IPS-18c (cell line): ENCODE data around the gene TMC1.

ENCODE experiments used
- H3K4me3 ChIP-seq: 2 replicates; pipeline ENCODE4 v1.7.0; 2013; ENCODE audit warnings: low read depth, mild to moderate bottlenecking, low read length, moderate library complexity; ENCODE audit not compliant: insufficient read depth
- H3K9me3 ChIP-seq: one replicate; pipeline ENCODE4 v1.6.1; 2013; ENCODE audit warnings: mild to moderate bottlenecking, low read length, moderate library complexity; ENCODE audit not compliant: control insufficient read depth, insufficient read depth

The TMC1 gene

DNA sequence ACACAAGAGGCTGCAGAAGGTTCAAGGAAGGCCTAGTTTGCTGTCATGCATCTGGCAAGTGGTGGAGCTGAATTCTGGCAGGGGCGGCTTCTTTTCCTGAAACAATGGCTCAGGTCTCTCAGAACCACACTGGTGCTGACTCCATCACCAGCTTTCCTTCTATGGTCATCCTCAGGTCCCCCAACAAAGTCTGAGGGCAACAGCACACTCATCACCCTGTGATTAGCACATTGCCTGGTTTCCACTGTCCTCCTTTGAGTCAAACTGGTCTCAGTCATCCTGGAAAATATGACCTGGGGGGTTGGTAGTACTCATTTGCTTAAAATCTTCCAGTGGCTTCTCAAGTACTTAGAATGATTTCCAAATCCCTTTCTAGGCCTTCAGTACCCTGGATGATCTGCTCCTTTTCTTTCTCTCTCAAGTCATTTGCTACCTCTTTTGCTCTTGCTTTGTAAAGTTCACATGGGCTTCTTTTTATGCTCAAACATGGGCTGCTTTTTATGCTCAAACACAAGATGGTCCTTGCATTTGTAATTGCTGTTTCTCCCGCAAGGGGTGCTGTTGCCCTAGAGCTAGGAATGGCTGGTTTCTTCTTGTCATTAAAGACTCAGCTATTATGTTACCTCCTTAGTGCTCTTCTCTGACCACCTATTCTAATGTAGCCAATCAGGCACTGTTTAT, 286.5 kb downstream of the TMC1 start:
- Histone ChIP-seq H3K9me3 (no peaks in the 10 kb centered on the region), H3K4me3 (no peak overlapping the region)

GRCh38 chr9:72808446-72808768, 287.0 kb downstream of the TMC1 start:
- no peaks in the 10 kb centered on the region for H3K9me3 ChIP-seq
- H3K4me3 ChIP-seq = no peak overlapping the region

GRCh38 chr9:72809586-72809985, 288.2 kb downstream of the TMC1 start:
- Histone ChIP-seq H3K4me3 (no peak overlapping the region), H3K9me3 (no peaks in the 10 kb centered on the region)

DNA sequence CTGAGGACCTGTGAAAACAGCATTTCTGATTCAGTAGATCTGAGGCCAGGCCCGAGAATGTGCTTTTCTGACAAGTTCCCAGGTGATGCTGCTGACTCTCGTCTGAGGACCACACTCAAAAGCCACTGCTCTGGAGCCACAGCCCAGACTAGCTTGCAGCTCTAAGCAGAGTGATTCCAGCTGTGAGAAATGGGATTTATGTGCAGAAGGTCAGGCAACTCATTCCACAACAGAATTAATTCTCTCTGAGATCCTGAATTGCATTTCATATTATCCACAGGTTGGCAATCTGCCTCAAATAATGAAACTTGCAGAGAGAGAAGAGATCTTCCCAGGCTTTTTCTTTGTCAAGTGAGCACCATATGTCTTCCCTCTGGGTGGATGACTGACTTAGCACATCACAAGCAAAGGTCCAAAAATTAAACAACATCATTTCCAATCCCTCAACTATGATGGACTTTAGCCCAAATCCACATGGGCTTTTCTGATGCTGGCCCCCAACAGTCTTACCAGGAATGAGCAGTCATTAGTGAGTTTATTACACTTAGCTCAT, 291.2 kb downstream of the TMC1 start:
- Histone ChIP-seq H3K9me3 (no peaks in the 10 kb centered on the region), H3K4me3 (no peak overlapping the region)

GRCh38 chr9:72813544-72813943, 292.1 kb downstream of the TMC1 start:
- no peak overlapping the region for H3K4me3 ChIP-seq
- no peaks in the 10 kb centered on the region for H3K9me3 ChIP-seq

DNA sequence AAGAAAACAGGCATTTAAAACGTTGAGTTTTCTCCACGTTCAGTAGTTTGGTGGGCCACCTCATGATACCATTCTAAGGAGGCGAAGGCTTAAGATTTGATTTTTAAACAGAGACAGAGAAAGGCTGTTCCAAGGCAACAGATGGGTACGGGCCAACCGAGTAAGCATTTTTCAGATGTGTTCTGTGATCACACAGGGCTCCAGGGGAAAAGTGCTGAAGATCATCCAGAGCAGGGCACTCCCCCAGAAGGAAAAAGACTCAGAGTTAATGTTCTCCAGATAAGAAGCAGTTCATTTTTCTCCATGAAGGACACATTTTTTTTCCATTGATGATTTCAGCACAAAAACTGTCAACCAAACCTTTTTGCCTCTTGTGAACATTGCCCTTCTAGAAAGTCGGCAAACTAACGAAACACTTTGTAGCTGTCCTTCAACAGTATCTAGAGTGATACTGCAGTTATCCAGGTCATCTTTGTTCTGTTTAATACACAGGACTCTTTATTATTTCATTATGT, 292.7 kb downstream of the TMC1 start:
- H3K9me3 ChIP-seq = no peaks in the 10 kb centered on the region
- H3K4me3 ChIP-seq = no peak overlapping the region

GRCh38 chr9:72816666-72817065, 295.3 kb downstream of the TMC1 start:
- Histone ChIP-seq H3K9me3 (no peaks in the 10 kb centered on the region), H3K4me3 (no peak overlapping the region)

DNA sequence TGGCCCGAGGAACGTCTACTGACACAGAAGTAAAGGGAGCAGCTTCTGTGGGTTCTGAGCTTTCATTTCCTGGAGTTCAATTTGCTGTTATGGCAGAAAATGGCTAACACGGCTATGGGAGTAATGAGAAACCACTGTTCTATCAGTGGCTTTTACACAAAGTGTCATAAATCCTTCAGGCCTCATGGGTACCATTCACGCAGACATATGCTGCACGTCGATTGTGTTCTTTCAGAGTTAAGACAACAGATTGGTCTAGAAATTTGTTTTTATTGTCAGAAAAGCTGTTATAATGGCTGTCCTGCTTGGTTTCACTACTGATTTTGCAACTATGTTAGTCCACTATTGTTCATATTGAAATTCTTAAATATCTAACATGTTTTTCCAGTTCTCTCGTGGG, 296.0 kb downstream of the TMC1 start:
- Histone ChIP-seq H3K4me3 (no peak overlapping the region), H3K9me3 (no peaks in the 10 kb centered on the region)

DNA sequence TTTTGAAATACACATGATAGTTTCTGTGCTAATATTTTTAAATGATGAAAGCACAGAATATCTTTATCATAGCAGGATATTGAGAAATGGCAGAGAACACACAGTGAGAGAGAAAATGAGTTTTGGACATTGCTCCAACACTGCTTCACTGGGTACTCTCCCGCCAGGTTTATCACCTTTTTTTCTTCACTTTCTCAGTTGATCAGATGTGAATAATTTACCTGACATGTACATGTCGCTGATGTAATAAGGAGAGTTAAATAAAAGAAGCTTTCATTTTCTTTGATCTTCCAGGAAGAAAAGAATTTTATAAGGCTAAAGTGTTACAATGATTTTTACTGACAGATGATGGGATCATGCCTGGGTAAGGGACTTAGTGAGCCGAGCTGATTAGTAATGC, 297.0 kb downstream of the TMC1 start:
- no peaks in the 10 kb centered on the region for H3K9me3 ChIP-seq
- no peak overlapping the region for H3K4me3 ChIP-seq

DNA sequence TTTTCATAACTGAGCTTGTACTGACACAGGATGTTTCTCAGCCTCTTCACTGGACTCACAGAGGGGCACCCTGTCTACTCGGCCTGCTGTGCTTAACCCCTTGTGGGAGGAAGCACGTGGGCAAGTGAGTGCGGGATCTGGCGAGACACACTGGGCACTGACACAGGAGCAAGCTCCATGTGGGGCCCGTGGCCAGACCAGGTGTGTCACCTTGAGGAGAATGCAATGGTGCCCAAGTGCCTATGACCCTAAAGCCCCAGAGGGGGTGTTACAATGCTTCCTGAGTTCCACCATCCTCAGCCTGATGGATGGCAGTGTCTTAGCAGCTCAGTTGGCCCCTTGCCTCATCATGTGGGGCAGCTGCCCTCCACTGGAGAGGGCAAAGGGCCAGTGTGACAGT, 302.6 kb downstream of the TMC1 start:
- Histone ChIP-seq H3K4me3 (no peak overlapping the region), H3K9me3 (no peaks in the 10 kb centered on the region)

GRCh38 chr9:72826996-72827949, 305.9 kb downstream of the TMC1 start:
- H3K4me3 ChIP-seq = no peak overlapping the region

GRCh38 chr9:72827950-72828731, 306.7 kb downstream of the TMC1 start:
- no peaks in the 10 kb centered on the region for H3K9me3 ChIP-seq
- H3K4me3 ChIP-seq = no peak overlapping the region

More at GRCh38 chr9:72826996-72827949, 305.9 kb downstream of the TMC1 start:
- no peaks in the 10 kb centered on the region for H3K9me3 ChIP-seq

GRCh38 chr9:72834994-72835393, 313.6 kb downstream of the TMC1 start:
- H3K9me3 ChIP-seq = no peaks in the 10 kb centered on the region
- H3K4me3 ChIP-seq = no peak overlapping the region

GRCh38 chr9:72836790-72837189, 315.4 kb downstream of the TMC1 start:
- H3K4me3 ChIP-seq = no peak overlapping the region
- no peaks in the 10 kb centered on the region for H3K9me3 ChIP-seq

GRCh38 chr9:72839085-72839484, 317.7 kb downstream of the TMC1 start:
- Histone ChIP-seq H3K9me3 (peaks cover 2% of the 10 kb centered on the region), H3K4me3 (no peak overlapping the region)

- Histone ChIP-seq H3K9me3 (peaks cover 2% of the 10 kb centered on the region), H3K4me3 (no peak overlapping the region)
These were observed 322.4 kb downstream of the TMC1 start for GRCh38 chr9:72843520-72844439.
